SK-N-SH (cell line): ENCODE data around the gene TSPAN4. TPM values are rescaled to one million over a fixed set of nuclear protein-coding genes. Genes with fewer than 3 reads are reported as not detected.

ENCODE experiments used
- CTCF ChIA-PET: fragments of 300-600, 350-600 bp; formaldehyde crosslinking; extraction: SDS; loops from one replicate; lab custom pipeline; 2021; lab: Yijun Ruan, JAX
- POLR2A ChIA-PET: fragments of 350-600 bp; sonication (Branson Sonifier 250); formaldehyde crosslinking; extraction: SDS; loops from one replicate; lab custom pipeline; 2020; ENCODE audit warnings: antibody characterized with exemption, inconsistent platforms; lab: Yijun Ruan, JAX
- DNase-seq: peaks from one replicate; pipeline ENCODE4 v3.0.0; 2012
- H2AFZ ChIP-seq: fragments of 200-600 bp; sonication (generic); 2 replicates; pipeline ENCODE4 v1.8.1; 2016; ENCODE audit warnings: antibody characterized with exemption, mild to moderate bottlenecking, low read depth
- H3F3A ChIP-seq: fragments of 200-600 bp; sonication (generic); replicated peaks from 2 replicates; pipeline ENCODE3; 2016; ENCODE audit warnings: antibody characterized with exemption, mild to moderate bottlenecking; ENCODE audit not compliant: insufficient read depth
- H3K27ac ChIP-seq, 2 experiments: fragments of 200-500 bp in 1 of 2; fragments of 200-600 bp in 1 of 2; sonication (Bioruptor generic) in 1 of 2; sonication (generic), shearing (Covaris generic) in 1 of 2; 2 replicates each; pipeline versions ENCODE4 v1.5.1 to v1.6.1; 2014 to 2016; ENCODE audit warnings: low read depth in 2 of 2, inconsistent platforms in 1 of 2, low read length in 1 of 2, mild to moderate bottlenecking in 1 of 2, mixed read lengths in 1 of 2
- H3K27me3 ChIP-seq: fragments of 200-600 bp; sonication (generic), shearing (Covaris generic); 2 replicates; pipeline ENCODE4 v1.6.1; 2016; ENCODE audit warnings: mixed run types; ENCODE audit not compliant: insufficient read depth
- H3K36me3 ChIP-seq, 2 experiments: fragments of 200-500 bp in 1 of 2; fragments of 200-600 bp in 1 of 2; sonication (Bioruptor generic) in 1 of 2; sonication (generic) in 1 of 2; replicated peaks in 1 of 2; 2 replicates each; pipeline versions ENCODE3 to v1.5.1; 2014 to 2016; ENCODE audit warnings: low read length in 1 of 2, mild to moderate bottlenecking in 1 of 2; ENCODE audit not compliant: insufficient read depth in 2 of 2, control insufficient read depth in 1 of 2
- H3K4me1 ChIP-seq, 2 experiments: fragments of 200-500 bp in 1 of 2; fragments of 200-600 bp in 1 of 2; sonication (Bioruptor generic) in 1 of 2; sonication (generic), shearing (Covaris generic) in 1 of 2; 2 replicates each; pipeline versions ENCODE4 v1.5.1 to v1.6.1; 2014 to 2016; ENCODE audit warnings: low read depth in 1 of 2, low read length in 1 of 2, mixed run types in 1 of 2; ENCODE audit not compliant: insufficient read depth in 2 of 2, control insufficient read depth in 1 of 2
- H3K4me2 ChIP-seq: fragments of 200-600 bp; sonication (generic), shearing (Covaris generic); 2 replicates; pipeline ENCODE4 v1.6.1; 2017; ENCODE audit warnings: mixed run types
- H3K4me3 ChIP-seq, 2 experiments: fragments of 200-500 bp in 1 of 2; fragments of 200-600 bp in 1 of 2; sonication (Bioruptor generic) in 1 of 2; sonication (generic), shearing (Covaris generic) in 1 of 2; 2 replicates each; pipeline versions ENCODE4 v1.5.1 to v1.8.1; 2014 to 2016; ENCODE audit warnings: low read depth in 2 of 2, inconsistent platforms in 1 of 2, low read length in 1 of 2, mild to moderate bottlenecking in 1 of 2, mixed read lengths in 1 of 2, moderate library complexity in 1 of 2
- H3K79me2 ChIP-seq: fragments of 200-600 bp; sonication (generic); 2 replicates; pipeline ENCODE4 v1.8.1; 2017; ENCODE audit warnings: mild to moderate bottlenecking; ENCODE audit not compliant: insufficient read depth
- H3K9ac ChIP-seq: fragments of 200-600 bp; sonication (generic); 2 replicates; pipeline ENCODE4 v1.6.1; 2017; ENCODE audit warnings: mixed run types
- H3K9me2 ChIP-seq: fragments of 200-600 bp; sonication (generic); 2 replicates; pipeline ENCODE4 v1.6.1; 2017; ENCODE audit warnings: mixed run types
- H3K9me3 ChIP-seq: fragments of 200-600 bp; sonication (generic); 2 replicates; pipeline ENCODE4 v1.6.1; 2017; ENCODE audit warnings: mixed run types, mild to moderate bottlenecking, moderate library complexity
- H4K20me1 ChIP-seq: fragments of 200-600 bp; sonication (generic); 2 replicates; pipeline ENCODE4 v1.6.1; 2017; ENCODE audit warnings: mild to moderate bottlenecking, mixed run types; ENCODE audit not compliant: insufficient read depth
- CHD2 ChIP-seq: fragments of 150-350 bp; IDR thresholded peaks from 2 replicates; pipeline ENCODE4 v1.6.1; 2018; ENCODE audit warnings: low read length; ENCODE audit not compliant: partially characterized antibody
- FOSL2 ChIP-seq: IDR thresholded peaks from 2 replicates; pipeline ENCODE4 v1.4.0; 2012; ENCODE audit warnings: low read depth, mild to moderate bottlenecking, moderate library complexity, borderline replicate concordance
- FOXJ3 ChIP-seq: sonication (generic); formaldehyde crosslinking; IDR thresholded peaks from 2 replicates; pipeline ENCODE4 v1.5.1; 2020; ENCODE audit warnings: mild to moderate bottlenecking, missing genetic modification reagents
- FOXM1 ChIP-seq: IDR thresholded peaks from 2 replicates; pipeline ENCODE4 v1.4.0; 2012; ENCODE audit warnings: low read depth, mild to moderate bottlenecking
- GABPA ChIP-seq: IDR thresholded peaks from 2 replicates; pipeline ENCODE4 v1.4.0; 2012; ENCODE audit warnings: low read depth, mild to moderate bottlenecking
- GATA2 ChIP-seq: sonication (generic); formaldehyde crosslinking; IDR thresholded peaks from 2 replicates; pipeline ENCODE4 v1.5.0; 2020; ENCODE audit warnings: mild to moderate bottlenecking, missing genetic modification reagents
- MEF2A ChIP-seq: IDR thresholded peaks from 2 replicates; pipeline ENCODE4 v1.4.0; 2012; ENCODE audit warnings: low read depth, borderline replicate concordance
- NFIC ChIP-seq: IDR thresholded peaks from 2 replicates; pipeline ENCODE4 v1.4.0; 2012; ENCODE audit warnings: borderline replicate concordance
- PBX3 ChIP-seq: IDR thresholded peaks from 2 replicates; pipeline ENCODE4; 2012
- RCOR1 ChIP-seq: fragments of 150-350 bp; IDR thresholded peaks from 2 replicates; pipeline ENCODE4 v1.6.1; 2017; ENCODE audit warnings: antibody characterized with exemption, low read length
- RXRA ChIP-seq: IDR thresholded peaks from 2 replicates; pipeline ENCODE4 v1.4.0; 2012; ENCODE audit warnings: low read depth, mild to moderate bottlenecking, borderline replicate concordance
- TAF1 ChIP-seq: IDR thresholded peaks from 2 replicates; pipeline ENCODE4 v1.6.1; 2012; ENCODE audit warnings: low read depth, mild to moderate bottlenecking, low read length, moderate library complexity, borderline replicate concordance
- TCF12 ChIP-seq: IDR thresholded peaks from 2 replicates; pipeline ENCODE4 v1.4.0; 2012
- YY1 ChIP-seq: IDR thresholded peaks from 2 replicates; pipeline ENCODE4 v1.4.0; 2012; ENCODE audit warnings: low read depth, mild to moderate bottlenecking
- WGBS: methylation state at CpG from one replicate; pipeline ENCODE4 v1.1.6; 2017; ENCODE audit warnings: low lambda C conversion rate; 5-methylcytosine and 5-hydroxymethylcytosine counted together
- polyA plus RNA-seq, 3 experiments: library from polyadenylated mRNA; depleted of rRNA; stranded (reverse); fragments of >200 nt; gene quantifications; 2 replicates each; pipeline ENCODE4 v1.2.3, GENCODE V29; 2012
- TF ChIP-seq, protein P1 (sequence below): IDR thresholded peaks from 2 replicates; pipeline ENCODE4 v1.6.1; 2012; ENCODE audit warnings: mild to moderate bottlenecking, low read depth, low read length, moderate library complexity
- TF ChIP-seq, protein P2 (sequence below): IDR thresholded peaks from 2 replicates; pipeline ENCODE4 v1.4.0; 2012; ENCODE audit warnings: low read depth
- TF ChIP-seq, protein P3 (sequence below): IDR thresholded peaks from 2 replicates; pipeline ENCODE4 v1.4.0; 2012; ENCODE audit warnings: low read depth, borderline replicate concordance

TSPAN4 gene
- polyA plus RNA-seq, 1 of the 3 experiments (the other 2 are of a cell fraction), result 226 TPM

DNA sequence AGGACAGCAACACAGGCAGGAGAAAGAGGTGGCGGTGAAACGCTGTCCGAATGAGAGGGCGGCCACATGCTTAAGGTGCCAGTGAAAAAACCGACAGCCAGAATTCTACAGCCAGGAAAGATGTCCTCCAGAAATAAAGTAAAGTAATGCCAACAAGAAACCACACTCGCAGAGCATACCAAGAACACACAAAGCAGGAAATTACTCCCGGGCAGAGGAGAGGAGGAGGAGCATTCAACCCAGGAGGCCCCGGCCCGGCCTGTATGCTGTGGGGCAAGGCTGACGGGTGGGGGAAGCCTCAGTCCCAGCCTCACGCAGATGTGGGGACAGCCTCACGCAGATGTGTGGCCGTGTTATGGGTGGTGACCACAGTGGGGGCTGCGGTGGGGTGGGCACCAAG is 39.9 kb downstream of the TSPAN4 start (continued):
- TF ChIP-seq, protein P1, sequence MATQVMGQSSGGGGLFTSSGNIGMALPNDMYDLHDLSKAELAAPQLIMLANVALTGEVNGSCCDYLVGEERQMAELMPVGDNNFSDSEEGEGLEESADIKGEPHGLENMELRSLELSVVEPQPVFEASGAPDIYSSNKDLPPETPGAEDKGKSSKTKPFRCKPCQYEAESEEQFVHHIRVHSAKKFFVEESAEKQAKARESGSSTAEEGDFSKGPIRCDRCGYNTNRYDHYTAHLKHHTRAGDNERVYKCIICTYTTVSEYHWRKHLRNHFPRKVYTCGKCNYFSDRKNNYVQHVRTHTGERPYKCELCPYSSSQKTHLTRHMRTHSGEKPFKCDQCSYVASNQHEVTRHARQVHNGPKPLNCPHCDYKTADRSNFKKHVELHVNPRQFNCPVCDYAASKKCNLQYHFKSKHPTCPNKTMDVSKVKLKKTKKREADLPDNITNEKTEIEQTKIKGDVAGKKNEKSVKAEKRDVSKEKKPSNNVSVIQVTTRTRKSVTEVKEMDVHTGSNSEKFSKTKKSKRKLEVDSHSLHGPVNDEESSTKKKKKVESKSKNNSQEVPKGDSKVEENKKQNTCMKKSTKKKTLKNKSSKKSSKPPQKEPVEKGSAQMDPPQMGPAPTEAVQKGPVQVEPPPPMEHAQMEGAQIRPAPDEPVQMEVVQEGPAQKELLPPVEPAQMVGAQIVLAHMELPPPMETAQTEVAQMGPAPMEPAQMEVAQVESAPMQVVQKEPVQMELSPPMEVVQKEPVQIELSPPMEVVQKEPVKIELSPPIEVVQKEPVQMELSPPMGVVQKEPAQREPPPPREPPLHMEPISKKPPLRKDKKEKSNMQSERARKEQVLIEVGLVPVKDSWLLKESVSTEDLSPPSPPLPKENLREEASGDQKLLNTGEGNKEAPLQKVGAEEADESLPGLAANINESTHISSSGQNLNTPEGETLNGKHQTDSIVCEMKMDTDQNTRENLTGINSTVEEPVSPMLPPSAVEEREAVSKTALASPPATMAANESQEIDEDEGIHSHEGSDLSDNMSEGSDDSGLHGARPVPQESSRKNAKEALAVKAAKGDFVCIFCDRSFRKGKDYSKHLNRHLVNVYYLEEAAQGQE, result no peak
- no peak for TF ChIP-seq FOXJ3 (CRISPR knock-in tag)

- ChIA-PET CTCF (interaction anchor here (0.8 kb wide), 1 partner anchor 32 kb away, joined by 3 read pairs; no protein-coding TSS in a partner anchor), POLR2A (no interaction called here)
- no peaks in the 10 kb centered on the region for H4K20me1 ChIP-seq
- H2AFZ ChIP-seq, result no peak overlapping the region
- 100% methylated on average over 1 of the region's 10 CpGs for WGBS
- H3K4me1 ChIP-seq, result no peaks in the 10 kb centered on the region
- no peak overlapping the region for H3K27ac ChIP-seq
- H3K9me2 ChIP-seq, result no peaks in the 10 kb centered on the region
- H3K9ac ChIP-seq, result no peak overlapping the region
- H3K9me3 ChIP-seq, result no peaks in the 10 kb centered on the region
- no peak for DNase-seq
- no peaks in the 10 kb centered on the region for H3K79me2 ChIP-seq
- no peaks in the 10 kb centered on the region for H3K27me3 ChIP-seq
- H3K36me3 ChIP-seq, result peaks cover 0 to 13% of the 10 kb centered on the region in 2 experiments
- no peak for TF ChIP-seq FOSL2
- TF ChIP-seq, protein P1, result no peak
- H3K4me3 ChIP-seq, result no peak overlapping the region
- no peak overlapping the region for H3K4me2 ChIP-seq
- peaks cover 3% of the 10 kb centered on the region for H3F3A ChIP-seq
Measured at GRCh38 chr11:883527-883926, 40.9 kb downstream of the TSPAN4 start.

DNA sequence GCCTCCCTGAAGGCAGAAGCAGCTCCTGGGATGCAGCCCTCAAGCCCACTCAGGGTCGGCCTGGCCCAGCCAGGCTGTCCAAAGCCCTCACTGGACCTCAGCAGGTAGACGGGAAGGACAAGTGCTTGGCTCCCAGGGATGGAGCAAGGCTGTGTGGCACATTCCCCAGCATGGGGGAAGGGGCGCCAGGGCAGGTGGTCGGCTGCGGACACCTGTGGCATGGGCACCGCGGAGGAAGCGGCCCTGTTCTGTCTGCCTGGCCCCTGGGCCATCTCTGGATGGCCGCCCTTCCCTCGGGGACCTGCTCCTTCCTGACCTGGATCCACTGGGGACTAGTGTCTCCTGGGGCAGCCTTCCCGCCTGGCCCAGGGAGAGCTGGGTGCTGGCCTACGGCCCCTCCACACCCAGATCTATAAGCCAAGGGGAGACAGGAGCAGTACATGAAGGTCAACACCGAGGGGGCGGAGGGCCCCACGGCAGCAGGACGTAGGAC is 42.0 kb downstream of the TSPAN4 start:
- Histone ChIP-seq H2AFZ (no peak overlapping the region), H3K36me3 (peaks cover 0 to 13% of the 10 kb centered on the region in 2 experiments), H3K4me1 (no peaks in the 10 kb centered on the region; a peak in 1 of 4 replicates), H3K9me2 (no peaks in the 10 kb centered on the region), H3K9ac (no peak overlapping the region), H3K4me3 (no peak overlapping the region), H3K9me3 (no peaks in the 10 kb centered on the region), H3K79me2 (no peaks in the 10 kb centered on the region), H3F3A (no peaks in the 10 kb centered on the region), H3K27me3 (no peaks in the 10 kb centered on the region), H3K4me2 (no peak overlapping the region), H3K27ac (no peak overlapping the region), H4K20me1 (no peaks in the 10 kb centered on the region)
- WGBS, result 83% methylated on average over 8 of the region's 16 CpGs
- ChIA-PET CTCF (interaction anchor here (0.8 kb wide), 1 partner anchor 34 kb away, joined by 3 read pairs; no protein-coding TSS in a partner anchor), POLR2A (no interaction called here)
- no peak for DNase-seq
- TF ChIP-seq TAF1, result no peak
- TF ChIP-seq PBX3, result no peak
- TF ChIP-seq TCF12, result no peak
- TF ChIP-seq CHD2, result no peak
- TF ChIP-seq FOXM1, result no peak
- TF ChIP-seq RCOR1, result no peak
- no peak for TF ChIP-seq YY1
- no peak for TF ChIP-seq FOXJ3 (CRISPR knock-in tag)
- TF ChIP-seq MEF2A, result no peak
- TF ChIP-seq GATA2 (CRISPR knock-in tag), result no peak
- TF ChIP-seq GABPA, result no peak
- TF ChIP-seq, protein P2, sequence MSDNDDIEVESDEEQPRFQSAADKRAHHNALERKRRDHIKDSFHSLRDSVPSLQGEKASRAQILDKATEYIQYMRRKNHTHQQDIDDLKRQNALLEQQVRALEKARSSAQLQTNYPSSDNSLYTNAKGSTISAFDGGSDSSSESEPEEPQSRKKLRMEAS, result no peak
- no peak for TF ChIP-seq RXRA
- TF ChIP-seq, protein P3, sequence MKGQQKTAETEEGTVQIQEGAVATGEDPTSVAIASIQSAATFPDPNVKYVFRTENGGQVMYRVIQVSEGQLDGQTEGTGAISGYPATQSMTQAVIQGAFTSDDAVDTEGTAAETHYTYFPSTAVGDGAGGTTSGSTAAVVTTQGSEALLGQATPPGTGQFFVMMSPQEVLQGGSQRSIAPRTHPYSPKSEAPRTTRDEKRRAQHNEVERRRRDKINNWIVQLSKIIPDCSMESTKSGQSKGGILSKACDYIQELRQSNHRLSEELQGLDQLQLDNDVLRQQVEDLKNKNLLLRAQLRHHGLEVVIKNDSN, result no peak
- TF ChIP-seq NFIC, result no peak
